ENCODE data around the gene STKLD1. TPM values are rescaled to one million over a fixed set of nuclear protein-coding genes. Genes with fewer than 3 reads are reported as not detected.

STKLD1 gene
- total and polyA plus RNA-seq, 12 donors: 0.71 to 6.0 (median 2.2) TPM; not detected in 2

- no peak overlapping the region for H3K4me3 ChIP-seq
- no peaks in the 10 kb centered on the region for H3K9me3 ChIP-seq (replicated peaks in 1 of 3)
- TF ChIP-seq POLR2A (IDR thresholded peaks at IDR 0.05) (no peak), CTCF (IDR thresholded peaks at IDR 0.05) (no peak)
- WGBS, 4 donors: 81 to 95% (median 83%) methylated on average over 4 to 6 of the region's 6 CpGs
- no peaks in the 10 kb centered on the region for H3K27me3 ChIP-seq
- no peak overlapping the region for H3K27ac ChIP-seq
- no peak for DNase-seq
- H3K4me1 ChIP-seq (replicated peaks in 1 of 2): peaks cover 12 to 21% of the 10 kb centered on the region in 2 donors
- peaks cover 0 to 8% of the 10 kb centered on the region in 2 donors for H3K36me3 ChIP-seq (replicated peaks in 1 of 2)
- intact Hi-C loops (cut with DNase I): no loop called here
These were observed 1.6 kb downstream of the STKLD1 start for GRCh38 chr9:133377721-133378216.

GRCh38 chr9:133378408-133378962, 2.3 kb downstream of the STKLD1 start:
- peak in 1 of 7 donors; percentile 52 for DNase-seq
- H3K36me3 ChIP-seq (replicated peaks in 1 of 2): peaks cover 0 to 1% of the 10 kb centered on the region in 2 donors
- no peak for TF ChIP-seq CTCF (IDR thresholded peaks at IDR 0.05)
- TF ChIP-seq POLR2A (IDR thresholded peaks at IDR 0.05): no peak
- 80 to 100% (median 87%) methylated on average over 1 of the region's 1 CpG for WGBS, 4 donors
- peaks cover 12 to 18% of the 10 kb centered on the region in 2 donors for H3K4me1 ChIP-seq (replicated peaks in 1 of 2)
- no peaks in the 10 kb centered on the region for H3K9me3 ChIP-seq (replicated peaks in 1 of 3)
- no peaks in the 10 kb centered on the region for H3K27me3 ChIP-seq
- no peak overlapping the region for H3K4me3 ChIP-seq
- intact Hi-C loops (cut with DNase I): no loop called here
- peak overlapping the region in 2 of 5 donors; percentile 41 to 71 for H3K27ac ChIP-seq

- Histone ChIP-seq H3K4me3 (no peak overlapping the region), H3K27ac (peak overlapping the region in 2 of 5 donors; percentile 41 to 71), H3K27me3 (no peaks in the 10 kb centered on the region), H3K4me1 (replicated peaks in 1 of 2) (peaks cover 7 to 8% of the 10 kb centered on the region in 2 donors), H3K36me3 (replicated peaks in 1 of 2) (no peaks in the 10 kb centered on the region), H3K9me3 (replicated peaks in 1 of 3) (no peaks in the 10 kb centered on the region)
- whole genome bisulfite sequencing, 4 donors: 75 to 86% (median 77%) methylated on average over 10 to 14 of the region's 14 CpGs
- intact Hi-C loops (cut with DNase I): no loop called here
- peak in 4 of 7 donors; percentile 32 to 50 (median 35) for DNase-seq
- no peak for TF ChIP-seq POLR2A (IDR thresholded peaks at IDR 0.05)
- no peak for TF ChIP-seq CTCF (IDR thresholded peaks at IDR 0.05)
These were observed 3.3 kb downstream of the STKLD1 start for GRCh38 chr9:133379153-133380086.

- peaks cover 5% of the 10 kb centered on the region in 2 donors for H3K4me1 ChIP-seq (replicated peaks in 1 of 2)
- intact Hi-C loops (cut with DNase I): no loop called here
- no peaks in the 10 kb centered on the region for H3K9me3 ChIP-seq (replicated peaks in 1 of 3)
- no peaks in the 10 kb centered on the region for H3K27me3 ChIP-seq
- H3K4me3 ChIP-seq: no peak overlapping the region
- H3K27ac ChIP-seq: no peak overlapping the region
- no peaks in the 10 kb centered on the region for H3K36me3 ChIP-seq (replicated peaks in 1 of 2)
- no peak for DNase-seq
- TF ChIP-seq POLR2A (IDR thresholded peaks at IDR 0.05) (no peak), CTCF (IDR thresholded peaks at IDR 0.05) (no peak)
- WGBS, 4 donors: 87 to 91% (median 89%) methylated on average over 4 of the region's 4 CpGs
These were observed 4.6 kb downstream of the STKLD1 start for GRCh38 chr9:133380734-133381133.
